ENCODE data around the gene ALDH16A1. TPM values are rescaled to one million over a fixed set of nuclear protein-coding genes. Genes with fewer than 3 reads are reported as not detected.

Gene ALDH16A1
- total RNA-seq, 1 experiment from 2014 or later, result 51.7 TPM

DNA sequence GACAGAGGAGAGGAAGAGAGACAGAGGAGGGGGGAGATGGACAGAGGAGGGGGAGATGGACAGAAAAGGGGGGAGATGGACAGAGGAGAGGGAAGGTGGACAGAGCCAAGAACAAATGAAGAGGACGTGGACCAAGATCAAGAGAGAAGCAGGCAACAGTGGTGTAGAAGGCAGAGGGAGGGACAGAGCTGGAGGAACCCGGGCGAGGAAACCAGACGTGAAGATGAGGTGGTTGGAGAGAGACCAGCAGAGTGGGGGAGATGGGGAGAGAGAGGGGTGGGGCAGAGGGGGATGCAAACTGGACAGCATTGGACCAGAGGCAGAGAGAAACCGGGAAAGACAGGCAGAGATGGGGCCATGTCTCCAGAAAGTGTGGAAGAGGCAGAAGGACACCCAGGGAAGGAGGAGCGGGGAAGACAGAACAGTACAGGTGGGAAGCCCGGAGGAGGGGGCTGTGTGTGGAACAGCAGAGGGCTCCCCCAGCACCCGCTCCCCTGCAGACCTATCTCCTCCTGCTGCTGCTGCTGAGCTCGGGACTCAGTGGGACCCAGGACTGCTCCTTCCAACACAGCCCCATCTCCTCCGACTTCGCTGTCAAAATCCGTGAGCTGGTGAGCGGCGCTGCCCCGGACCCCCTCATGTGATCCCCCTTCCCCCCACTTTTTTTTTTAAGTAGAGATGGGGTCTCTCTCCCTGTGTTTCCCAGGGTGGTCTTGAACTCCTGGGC lies 22.3 kb downstream of the ALDH16A1 start:
- Histone ChIP-seq H3K9ac (ENCODE audit: extremely low read depth, insufficient read length, low read length) (no peak overlapping the region), H3K18ac (ENCODE audit: insufficient read length, low read depth, low read length) (no peak overlapping the region), H4K8ac (replicated peaks; ENCODE audit: insufficient read length, low read depth, low read length) (no peak overlapping the region), H3K4ac (ENCODE audit: low read depth, low read length) (no peak overlapping the region), H2BK120ac (ENCODE audit: low read depth, low read length, poor library complexity, severe bottlenecking) (no peak overlapping the region), H3K4me2 (ENCODE audit: insufficient read depth, insufficient read length, low read length) (no peak overlapping the region), H2AK5ac (ENCODE audit: insufficient read length, low read length) (no peak overlapping the region), H3K23ac (ENCODE audit: insufficient read length, low read depth, low read length) (no peak overlapping the region), H2BK5ac (ENCODE audit: insufficient read length, low read length) (no peak overlapping the region), H2BK20ac (ENCODE audit: low read depth, low read length, poor library complexity, severe bottlenecking) (no peak overlapping the region), H3K79me2 (ENCODE audit: insufficient read depth, low read length) (no peaks in the 10 kb centered on the region), H3T11ph (ENCODE audit: low read length) (no peak overlapping the region), H4K5ac (ENCODE audit: insufficient read length, low read depth, low read length) (no peak overlapping the region), H3K14ac (ENCODE audit: insufficient read depth, low read length) (no peak overlapping the region), H3K27ac (ENCODE audit: insufficient read length, low read depth, low read length) (no peak overlapping the region), H3K4me1 (ENCODE audit: insufficient read depth, low read length) (peaks cover 3% of the 10 kb centered on the region; the same call in 1 of the 2 replicates), H3K79me1 (ENCODE audit: insufficient read depth, low read depth, low read length, poor library complexity, severe bottlenecking) (no peaks in the 10 kb centered on the region), H2BK12ac (ENCODE audit: insufficient read length, low read depth, low read length) (no peak overlapping the region), H4K91ac (ENCODE audit: insufficient read length, low read depth, low read length) (no peak overlapping the region), H3K9me3 (ENCODE audit: control insufficient read depth, low read depth, low read length) (no peaks in the 10 kb centered on the region), H3K56ac (ENCODE audit: insufficient read length, low read depth, low read length) (no peak overlapping the region), H2BK15ac (ENCODE audit: low read depth, low read length) (no peak overlapping the region), H3K27me3 (ENCODE audit: insufficient read depth, low read length) (no peaks in the 10 kb centered on the region; the same call in 1 of the 2 replicates), H4K20me1 (ENCODE audit: control insufficient read depth, insufficient read depth, insufficient read length) (no peaks in the 10 kb centered on the region), H3K23me2 (ENCODE audit: insufficient read length, low read depth, low read length, poor library complexity, severe bottlenecking) (no peaks in the 10 kb centered on the region), H2AFZ (ENCODE audit: low read length) (no peak overlapping the region)
- TF ChIP-seq, protein P1, sequence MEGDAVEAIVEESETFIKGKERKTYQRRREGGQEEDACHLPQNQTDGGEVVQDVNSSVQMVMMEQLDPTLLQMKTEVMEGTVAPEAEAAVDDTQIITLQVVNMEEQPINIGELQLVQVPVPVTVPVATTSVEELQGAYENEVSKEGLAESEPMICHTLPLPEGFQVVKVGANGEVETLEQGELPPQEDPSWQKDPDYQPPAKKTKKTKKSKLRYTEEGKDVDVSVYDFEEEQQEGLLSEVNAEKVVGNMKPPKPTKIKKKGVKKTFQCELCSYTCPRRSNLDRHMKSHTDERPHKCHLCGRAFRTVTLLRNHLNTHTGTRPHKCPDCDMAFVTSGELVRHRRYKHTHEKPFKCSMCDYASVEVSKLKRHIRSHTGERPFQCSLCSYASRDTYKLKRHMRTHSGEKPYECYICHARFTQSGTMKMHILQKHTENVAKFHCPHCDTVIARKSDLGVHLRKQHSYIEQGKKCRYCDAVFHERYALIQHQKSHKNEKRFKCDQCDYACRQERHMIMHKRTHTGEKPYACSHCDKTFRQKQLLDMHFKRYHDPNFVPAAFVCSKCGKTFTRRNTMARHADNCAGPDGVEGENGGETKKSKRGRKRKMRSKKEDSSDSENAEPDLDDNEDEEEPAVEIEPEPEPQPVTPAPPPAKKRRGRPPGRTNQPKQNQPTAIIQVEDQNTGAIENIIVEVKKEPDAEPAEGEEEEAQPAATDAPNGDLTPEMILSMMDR (conservative IDR thresholded peaks at IDR 0.05), result no peak
- DNase-seq, result peak; percentile 27
- peaks cover 11 to 24% of the 10 kb centered on the region in 2 experiments for H3K4me1 Mint-ChIP-seq
- peaks cover 1 to 11% (median 10%) of the 10 kb centered on the region in 3 experiments; a peak in 3 of 7 replicates for H3K36me3 Mint-ChIP-seq (ENCODE audit: insufficient read depth in 1 of 3, low read depth in 3 of 3)
- H3K4me3 Mint-ChIP-seq, result no peak overlapping the region
- peaks cover 19% of the 10 kb centered on the region for H3K27me3 Mint-ChIP-seq (ENCODE audit: low read depth)
- peaks cover 0 to 2% of the 10 kb centered on the region in 2 experiments; a peak in 1 of 5 replicates for H3K9me3 Mint-ChIP-seq
- H3K27ac Mint-ChIP-seq, result no peak overlapping the region; a peak in 1 of 7 replicates
- WGBS (ENCODE audit: extremely low coverage, insufficient read length, low lambda C conversion rate), result no CpG with 5 or more reads among the region's 15 CpGs

Measured in H9 (cell line).